Mucosa of descending colon (tissue), 3 donors: ENCODE measurements around the gene ST6GALNAC3. TPM values are rescaled to one million over a fixed set of nuclear protein-coding genes. Genes with fewer than 3 reads are reported as not detected.
A peak's percentile ranks its signal among the peaks of the same experiment; 100 is the strongest.

Experiments used
- ATAC-seq: fragments of 200-7000 bp; cut with Tn5 transposase; one replicate; pipeline ENCODE4 v1.9.1; 2020; ENCODE audit warnings: mild to moderate bottlenecking, moderate library complexity
- DNase-seq, 3 donors: peaks; one replicate each; pipeline ENCODE4 v3.0.0-alpha.2; 2020
- H3K36me3 ChIP-seq: fragments of 200-600 bp; one replicate; pipeline ENCODE4 v1.8.0; 2021; ENCODE audit warnings: low read depth, mild to moderate bottlenecking
- H3K4me1 ChIP-seq: fragments of 200-600 bp; one replicate; pipeline ENCODE4 v1.8.0; 2021; ENCODE audit warnings: low read depth, mild to moderate bottlenecking
- H3K4me3 ChIP-seq: fragments of 200-600 bp; one replicate; pipeline ENCODE4 v1.8.0; 2021; ENCODE audit warnings: mild to moderate bottlenecking
- H3K9me3 ChIP-seq: fragments of 200-600 bp; one replicate; pipeline ENCODE4 v1.8.0; 2021; ENCODE audit warnings: mild to moderate bottlenecking
- intact Hi-C, 2 donors: fragments of 100-400 bp; cut with DNase I in 1 of 2; cut with micrococcal nuclease in 1 of 2; formaldehyde crosslinking; loops; one replicate each; pipeline versions ENCODE4 v1.11.0 to v1.11.1; 2022; cut with DNase I, micrococcal nuclease
- total RNA-seq, 3 donors: library from RNA; stranded (reverse); fragmentation: NEBNext Ultra II Directional in 2 of 3; extraction: Animal tissue kit (Norgen Biotek cat#: 25700) in 2 of 3; gene quantifications; one replicate each; pipeline versions ENCODE4 v1.2.1 to v1.2.4, GENCODE V29; 2021 to 2023
- TF ChIP-seq, protein P1 (sequence below): fragments of 200-600 bp; IDR thresholded peaks from one replicate; pipeline ENCODE4 v1.8.0; 2022; ENCODE audit warnings: antibody characterized with exemption, mild to moderate bottlenecking
- donor health status: DM: no; HTN: no; CAD: no; lungs with moderate emphysema.
- donor health status: DM: no; HTN: no; CAD: no.
- donor health status: DM: no; HTN: yes; CAD: no.

Gene ST6GALNAC3
- total RNA-seq, 3 donors from 2014 or later = 5.4 to 9.0 (median 6.7) TPM

GRCh38 chr1:76082062-76082461, 7.5 kb downstream of the ST6GALNAC3 start:
- DNase-seq = no peak
- TF ChIP-seq, protein P1, sequence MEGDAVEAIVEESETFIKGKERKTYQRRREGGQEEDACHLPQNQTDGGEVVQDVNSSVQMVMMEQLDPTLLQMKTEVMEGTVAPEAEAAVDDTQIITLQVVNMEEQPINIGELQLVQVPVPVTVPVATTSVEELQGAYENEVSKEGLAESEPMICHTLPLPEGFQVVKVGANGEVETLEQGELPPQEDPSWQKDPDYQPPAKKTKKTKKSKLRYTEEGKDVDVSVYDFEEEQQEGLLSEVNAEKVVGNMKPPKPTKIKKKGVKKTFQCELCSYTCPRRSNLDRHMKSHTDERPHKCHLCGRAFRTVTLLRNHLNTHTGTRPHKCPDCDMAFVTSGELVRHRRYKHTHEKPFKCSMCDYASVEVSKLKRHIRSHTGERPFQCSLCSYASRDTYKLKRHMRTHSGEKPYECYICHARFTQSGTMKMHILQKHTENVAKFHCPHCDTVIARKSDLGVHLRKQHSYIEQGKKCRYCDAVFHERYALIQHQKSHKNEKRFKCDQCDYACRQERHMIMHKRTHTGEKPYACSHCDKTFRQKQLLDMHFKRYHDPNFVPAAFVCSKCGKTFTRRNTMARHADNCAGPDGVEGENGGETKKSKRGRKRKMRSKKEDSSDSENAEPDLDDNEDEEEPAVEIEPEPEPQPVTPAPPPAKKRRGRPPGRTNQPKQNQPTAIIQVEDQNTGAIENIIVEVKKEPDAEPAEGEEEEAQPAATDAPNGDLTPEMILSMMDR = no peak
- no peaks in the 10 kb centered on the region for H3K9me3 ChIP-seq
- intact Hi-C loops = no loop called here
- H3K36me3 ChIP-seq = no peaks in the 10 kb centered on the region
- ATAC-seq = no peak
- H3K4me1 ChIP-seq = no peaks in the 10 kb centered on the region
- no peak overlapping the region for H3K4me3 ChIP-seq

DNA sequence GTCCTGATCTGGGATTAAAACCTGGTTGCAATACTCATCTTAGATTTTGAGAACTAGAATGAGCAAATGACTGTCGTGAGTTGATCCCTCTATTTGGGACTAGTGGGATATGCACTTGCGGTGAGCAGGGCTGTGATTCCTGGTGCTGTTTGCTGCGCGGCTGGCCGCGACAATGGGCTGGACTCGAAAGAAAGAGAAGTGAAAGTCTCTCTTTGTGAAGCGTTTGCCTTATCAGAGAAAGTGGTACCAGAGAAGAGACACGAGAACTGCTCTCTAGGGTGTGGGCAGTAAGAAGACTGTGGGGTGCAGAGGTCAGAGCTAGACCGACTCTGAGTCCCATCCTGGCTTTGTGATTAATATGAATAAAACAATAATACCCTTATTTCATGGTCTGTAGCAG, 8.6 kb downstream of the ST6GALNAC3 start:
- ATAC-seq (peak; percentile 28), DNase-seq (peak in 1 of 3 donors; percentile 19)
- no peaks in the 10 kb centered on the region for H3K4me1 ChIP-seq
- TF ChIP-seq, protein P1 = no peak
- no peaks in the 10 kb centered on the region for H3K36me3 ChIP-seq
- no peak overlapping the region for H3K4me3 ChIP-seq
- H3K9me3 ChIP-seq = no peaks in the 10 kb centered on the region
- intact Hi-C loops = no loop called here

GRCh38 chr1:76084029-76084627, 9.6 kb downstream of the ST6GALNAC3 start:
- ATAC-seq (no peak), DNase-seq (no peak)
- no peaks in the 10 kb centered on the region for H3K9me3 ChIP-seq
- H3K4me1 ChIP-seq = no peaks in the 10 kb centered on the region
- H3K36me3 ChIP-seq = no peaks in the 10 kb centered on the region
- H3K4me3 ChIP-seq = no peak overlapping the region
- TF ChIP-seq, protein P1 = no peak
- intact Hi-C loops = no loop called here

DNA sequence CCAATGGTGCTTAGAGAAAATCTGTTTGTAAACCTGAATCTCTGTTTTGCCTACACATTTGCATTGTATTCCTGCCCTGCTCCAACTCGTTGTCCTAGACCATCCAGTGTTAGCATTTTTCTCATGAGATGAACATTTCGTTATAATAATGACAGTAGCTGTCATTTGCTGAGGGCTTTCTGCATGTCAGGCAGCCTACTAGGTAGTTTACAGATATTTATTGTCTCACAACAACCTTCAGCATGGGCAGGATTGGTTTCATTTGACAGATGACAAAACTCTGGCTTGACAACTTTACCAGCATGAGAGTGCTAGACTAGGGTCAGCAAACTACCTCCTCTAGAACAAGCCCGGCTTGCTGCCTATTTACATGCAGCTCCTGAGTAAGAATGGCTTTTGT, 10.1 kb downstream of the ST6GALNAC3 start:
- TF ChIP-seq, protein P1 = no peak
- no peak overlapping the region for H3K4me3 ChIP-seq

GRCh38 chr1:76086109-76086508, 11.6 kb downstream of the ST6GALNAC3 start:
- H3K9me3 ChIP-seq = no peaks in the 10 kb centered on the region
- no peaks in the 10 kb centered on the region for H3K4me1 ChIP-seq
- DNase-seq (no peak), ATAC-seq (peak; percentile 47)
- H3K4me3 ChIP-seq = no peak overlapping the region
- no peaks in the 10 kb centered on the region for H3K36me3 ChIP-seq
- intact Hi-C loops = no loop called here
- TF ChIP-seq, protein P1 = no peak

More for the DNA sequence above, 10.1 kb downstream of the ST6GALNAC3 start:
- H3K36me3 ChIP-seq = no peaks in the 10 kb centered on the region
- no peaks in the 10 kb centered on the region for H3K4me1 ChIP-seq
- no peaks in the 10 kb centered on the region for H3K9me3 ChIP-seq
- intact Hi-C loops = no loop called here
- ATAC-seq (no peak), DNase-seq (no peak)

DNA sequence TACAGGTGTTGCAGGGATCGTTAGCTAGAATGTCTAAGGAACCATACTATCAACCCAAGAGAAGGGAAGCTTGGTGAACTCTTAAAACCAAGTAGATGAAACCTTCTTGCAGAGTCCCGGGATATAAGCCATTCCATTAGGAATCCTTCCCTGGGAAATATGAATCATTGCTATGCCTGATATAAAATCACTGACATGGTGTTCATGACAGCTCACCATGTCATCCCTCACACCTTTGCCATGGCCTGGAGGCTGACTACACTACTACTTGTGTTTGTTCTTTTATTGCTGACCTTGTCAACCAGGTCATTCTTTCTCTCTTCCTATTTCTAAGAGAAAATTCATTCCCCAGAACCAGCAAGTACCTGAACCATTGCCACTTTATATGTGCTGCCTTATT, 12.1 kb downstream of the ST6GALNAC3 start:
- intact Hi-C loops = no loop called here
- H3K4me1 ChIP-seq = no peaks in the 10 kb centered on the region
- H3K36me3 ChIP-seq = no peaks in the 10 kb centered on the region
- DNase-seq = no peak
- H3K9me3 ChIP-seq = no peaks in the 10 kb centered on the region
- TF ChIP-seq, protein P1 = no peak
- peak; percentile 63 for ATAC-seq
- no peak overlapping the region for H3K4me3 ChIP-seq
